NCI-H1048 (cell line): Measurements from ENCODE around the gene GPRASP1.
"Not testable (repeated sequence)": the region's sequence is repeated elsewhere in the genome, so short reads cannot be mapped to it uniquely, and the experiment has no call there.

Source experiments
- DNase-seq: peaks from one replicate; lab custom pipeline; 2025; lab: John Stamatoyannopoulos, UW

Gene GPRASP1

GRCh38 chrX:102651242-102652011 is at the start of gene GPRASP1:
Gene GPRASP1, plus strand, starts transcription at chrX:102651483. Its CDS starts 2,431 bp downstream, at chrX:102653914.
- no peak for DNase-seq

GRCh38 chrX:102604327-102604726 is 47.0 kb upstream of the GPRASP1 start:
- no peak for DNase-seq

- DNase-seq = no peak
Observed at GRCh38 chrX:102606115-102606514, 45.2 kb upstream of the GPRASP1 start.

GRCh38 chrX:102610905-102611304 is 40.4 kb upstream of the GPRASP1 start:
- DNase-seq = no peak

GRCh38 chrX:102624105-102624504 is 27.2 kb upstream of the GPRASP1 start:
- no peak for DNase-seq

- no peak for DNase-seq
Observed at GRCh38 chrX:102627640-102628039, 23.6 kb upstream of the GPRASP1 start.

- no peak for DNase-seq
Observed at GRCh38 chrX:102637561-102637960, 13.7 kb upstream of the GPRASP1 start.

- no peak for DNase-seq
Observed at GRCh38 chrX:102650903-102651241, 411 bp upstream of the GPRASP1 start.

- DNase-seq = no peak
Observed at GRCh38 chrX:102652031-102652688, 877 bp downstream of the GPRASP1 start.

- no peak for DNase-seq
Observed at GRCh38 chrX:102654696-102655095, 3.4 kb downstream of the GPRASP1 start.

GRCh38 chrX:102658556-102658955 is 7.3 kb downstream of the GPRASP1 start:
- DNase-seq = no peak

GRCh38 chrX:102659790-102660757 is 8.8 kb downstream of the GPRASP1 start:
- DNase-seq = no peak

- DNase-seq = not testable (repeated sequence)
Observed at GRCh38 chrX:102663820-102664219, 12.5 kb downstream of the GPRASP1 start.

GRCh38 chrX:102667034-102667433 is 15.8 kb downstream of the GPRASP1 start:
- not testable (repeated sequence) for DNase-seq

GRCh38 chrX:102669526-102669925 is 18.2 kb downstream of the GPRASP1 start:
- no peak for DNase-seq

GRCh38 chrX:102672856-102673255 is 21.6 kb downstream of the GPRASP1 start:
- no peak for DNase-seq

- not testable (repeated sequence) for DNase-seq
Observed at GRCh38 chrX:102677479-102677878, 26.2 kb downstream of the GPRASP1 start.

GRCh38 chrX:102684772-102685520 is 33.7 kb downstream of the GPRASP1 start:
- DNase-seq = no peak

- no peak for DNase-seq
Observed at GRCh38 chrX:102694749-102695148, 43.5 kb downstream of the GPRASP1 start.

GRCh38 chrX:102696306-102696705 is 45.0 kb downstream of the GPRASP1 start:
- no peak for DNase-seq

- DNase-seq = no peak
Observed at GRCh38 chrX:102697494-102697893, 46.2 kb downstream of the GPRASP1 start.
